Endothelial cell of umbilical vein (primary cell): Measurements from ENCODE around the gene C1orf146.

Experiments
- EZH2 ChIP-seq: IDR thresholded peaks from 2 replicates; pipeline ENCODE4 v1.6.1; 2012; ENCODE audit warnings: borderline replicate concordance, low read depth, mild to moderate bottlenecking, moderate library complexity, low read length, inconsistent platforms; ENCODE audit not compliant: severe bottlenecking
- FOS ChIP-seq: IDR thresholded peaks from 2 replicates; pipeline ENCODE4 v1.6.1; 2011; ENCODE audit warnings: mild to moderate bottlenecking, low read length, moderate library complexity, borderline replicate concordance; ENCODE audit not compliant: insufficient read depth
- GATA2 ChIP-seq: IDR thresholded peaks from 2 replicates; pipeline ENCODE4 v1.7.0; 2011; ENCODE audit warnings: low read depth, mild to moderate bottlenecking, moderate library complexity, mixed read lengths, low read length; ENCODE audit not compliant: insufficient read length, insufficient read depth
- JUN ChIP-seq: IDR thresholded peaks from 2 replicates; pipeline ENCODE4 v1.6.1; 2011; ENCODE audit warnings: borderline replicate concordance, low read depth; ENCODE audit not compliant: insufficient read length, insufficient read depth
- MYC ChIP-seq: IDR thresholded peaks from one replicate; pipeline ENCODE4 v1.6.1; 2011; ENCODE audit warnings: mild to moderate bottlenecking, low read depth, low read length
- POLR2A ChIP-seq: IDR thresholded peaks from 2 replicates; pipeline ENCODE4 v1.6.1; 2012; ENCODE audit warnings: low read depth, mild to moderate bottlenecking, control low read depth, low read length
- POLR2AphosphoS5 ChIP-seq: IDR thresholded peaks from 2 replicates; pipeline ENCODE4 v1.6.1; 2012; ENCODE audit warnings: low read depth, mild to moderate bottlenecking, control low read depth, low read length, moderate library complexity; ENCODE audit not compliant: insufficient read depth
- TF ChIP-seq, protein P1 (sequence below), 2 donors: IDR thresholded peaks; 1 replicate in 1 of 2; 2 replicates in 1 of 2; pipeline ENCODE4 v1.5.1; 2011; ENCODE audit warnings: low read length in 2 of 2, mild to moderate bottlenecking in 2 of 2, moderate library complexity in 2 of 2, control low read depth in 1 of 2, inconsistent platforms in 1 of 2, low read depth in 1 of 2; ENCODE audit not compliant: insufficient read depth in 1 of 2; ENCODE audit errors: extremely low read depth in 1 of 2
- TF ChIP-seq, protein P2 (sequence below): IDR thresholded peaks from 2 replicates; pipeline ENCODE4 v1.6.1; 2011; ENCODE audit not compliant: insufficient read depth, insufficient read length

DNA sequence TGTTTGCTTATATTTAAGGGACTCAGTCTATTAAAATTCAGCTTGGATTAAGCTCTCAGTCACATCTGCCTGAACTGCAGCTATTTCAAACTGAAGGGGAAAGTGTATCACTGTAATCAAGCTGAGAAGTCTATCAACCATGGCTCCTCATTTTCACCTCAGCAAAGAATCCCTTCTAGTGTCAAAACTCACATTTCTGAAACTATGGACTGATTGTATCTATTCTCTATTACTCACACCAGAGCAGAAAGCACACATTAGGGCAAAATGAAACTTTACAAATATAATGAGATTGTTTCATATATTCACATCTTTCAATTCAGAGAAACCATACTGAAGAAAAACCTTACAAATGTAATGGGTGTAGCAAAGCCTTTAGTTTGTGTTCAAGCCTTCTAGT lies 14.6 kb upstream of the C1orf146 start:
- TF ChIP-seq POLR2A, result no peak
- TF ChIP-seq, protein P1, sequence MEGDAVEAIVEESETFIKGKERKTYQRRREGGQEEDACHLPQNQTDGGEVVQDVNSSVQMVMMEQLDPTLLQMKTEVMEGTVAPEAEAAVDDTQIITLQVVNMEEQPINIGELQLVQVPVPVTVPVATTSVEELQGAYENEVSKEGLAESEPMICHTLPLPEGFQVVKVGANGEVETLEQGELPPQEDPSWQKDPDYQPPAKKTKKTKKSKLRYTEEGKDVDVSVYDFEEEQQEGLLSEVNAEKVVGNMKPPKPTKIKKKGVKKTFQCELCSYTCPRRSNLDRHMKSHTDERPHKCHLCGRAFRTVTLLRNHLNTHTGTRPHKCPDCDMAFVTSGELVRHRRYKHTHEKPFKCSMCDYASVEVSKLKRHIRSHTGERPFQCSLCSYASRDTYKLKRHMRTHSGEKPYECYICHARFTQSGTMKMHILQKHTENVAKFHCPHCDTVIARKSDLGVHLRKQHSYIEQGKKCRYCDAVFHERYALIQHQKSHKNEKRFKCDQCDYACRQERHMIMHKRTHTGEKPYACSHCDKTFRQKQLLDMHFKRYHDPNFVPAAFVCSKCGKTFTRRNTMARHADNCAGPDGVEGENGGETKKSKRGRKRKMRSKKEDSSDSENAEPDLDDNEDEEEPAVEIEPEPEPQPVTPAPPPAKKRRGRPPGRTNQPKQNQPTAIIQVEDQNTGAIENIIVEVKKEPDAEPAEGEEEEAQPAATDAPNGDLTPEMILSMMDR (IDR thresholded peaks at IDR 0.05; ENCODE audit: extremely low read depth in 1 of 2, insufficient read depth in 1 of 2, low read depth in 1 of 2, low read length in 2 of 2), result no peak
- no peak for TF ChIP-seq EZH2
- TF ChIP-seq, protein P2, sequence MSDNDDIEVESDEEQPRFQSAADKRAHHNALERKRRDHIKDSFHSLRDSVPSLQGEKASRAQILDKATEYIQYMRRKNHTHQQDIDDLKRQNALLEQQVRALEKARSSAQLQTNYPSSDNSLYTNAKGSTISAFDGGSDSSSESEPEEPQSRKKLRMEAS, result no peak
- no peak for TF ChIP-seq JUN
- no peak for TF ChIP-seq POLR2AphosphoS5
- no peak for TF ChIP-seq GATA2
- TF ChIP-seq MYC, result no peak
- no peak for TF ChIP-seq FOS
